GM13977 (cell line): ENCODE results near the gene FARP1.
A peak's percentile ranks its signal among the peaks of the same experiment; 100 is the strongest.

Experiments used
- DNase-seq: peaks from one replicate; pipeline ENCODE4 v3.0.0; 2012; ENCODE audit warnings: low spot score
- CTCF ChIP-seq: IDR thresholded peaks from 2 replicates; pipeline ENCODE4 v1.5.1; 2012; ENCODE audit warnings: mild to moderate bottlenecking, control low read depth; ENCODE audit not compliant: insufficient read depth; ENCODE audit errors: extremely low read depth, missing control alignments
- in situ Hi-C: fragments of 300-500 bp; cut with MboI; formaldehyde crosslinking; loops from one replicate; pipeline ENCODE4 v1.12.0; 2022; ENCODE audit warnings: low sequenced_read_pairs, low pct_unique_long_range_greater_than_20kb, mixed read lengths, inconsistent platforms; ENCODE audit not compliant: unreplicated experiment

FARP1 gene

GRCh38 chr13:98471934-98472333, 329.0 kb downstream of the FARP1 start:
- in situ Hi-C loops, result no loop called here
- no peak for TF ChIP-seq CTCF
- DNase-seq, result no peak

GRCh38 chr13:98473135-98473787, 330.4 kb downstream of the FARP1 start:
- in situ Hi-C loops, result no loop called here
- TF ChIP-seq CTCF, result no peak
- no peak for DNase-seq

- no peak for DNase-seq
- no peak for TF ChIP-seq CTCF
- in situ Hi-C loops, result no loop called here
Measured at GRCh38 chr13:98473788-98474144, 330.9 kb downstream of the FARP1 start.

GRCh38 chr13:98474292-98474691, 331.4 kb downstream of the FARP1 start:
- DNase-seq, result no peak
- in situ Hi-C loops, result no loop called here
- peak; percentile 16 for TF ChIP-seq CTCF

GRCh38 chr13:98474761-98475160, 331.9 kb downstream of the FARP1 start:
- in situ Hi-C loops, result no loop called here
- no peak for DNase-seq
- no peak for TF ChIP-seq CTCF

GRCh38 chr13:98475522-98475921, 332.6 kb downstream of the FARP1 start:
- in situ Hi-C loops, result no loop called here
- DNase-seq, result no peak
- TF ChIP-seq CTCF, result no peak
